Epithelial cell of proximal tubule (primary cell): ENCODE data around the gene GULP1. TPM values are rescaled to one million over a fixed set of nuclear protein-coding genes. Genes with fewer than 3 reads are reported as not detected.
A peak's percentile ranks its signal among the peaks of the same experiment; 100 is the strongest.

Experiments used
- DNase-seq: peaks from one replicate; pipeline ENCODE4 v3.0.0-alpha.2; 2011; ENCODE audit warnings: low read depth
- H3K4me3 ChIP-seq: 2 replicates; pipeline ENCODE4 v1.5.1; 2011; ENCODE audit warnings: low read depth, mild to moderate bottlenecking, low read length
- total RNA-seq: library from RNA; depleted of rRNA; stranded (reverse); fragments of >200 nt; gene quantifications from 2 replicates; pipeline ENCODE4 v1.2.3, GENCODE V29; 2015
- TF ChIP-seq, protein P1 (sequence below): conservative IDR thresholded peaks from 2 replicates; pipeline ENCODE4 v1.5.1; 2012; ENCODE audit warnings: low read depth, mild to moderate bottlenecking, low read length

GULP1 gene
- total RNA-seq, 1 donor from 2014 or later, result 66.1 TPM

DNA sequence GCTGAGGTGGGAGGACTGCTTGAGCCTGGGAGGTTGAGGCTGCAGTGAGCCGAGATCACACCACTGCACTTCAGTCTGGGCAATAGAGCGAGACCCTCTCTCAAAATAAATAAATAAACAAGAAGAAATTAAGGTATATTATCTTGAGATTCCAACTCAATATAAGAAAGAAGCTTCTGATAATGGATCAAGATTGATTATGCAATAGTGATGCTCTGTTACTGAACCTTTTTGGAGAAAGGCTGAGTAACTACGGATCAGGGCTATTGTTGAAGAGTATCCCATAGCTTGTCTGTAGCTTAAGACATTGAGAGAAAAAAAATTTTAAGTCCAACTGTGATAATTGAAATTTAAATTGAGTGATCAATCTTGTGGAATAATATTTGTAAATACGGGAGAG lies 17.7 kb downstream of the GULP1 start:
- no peak overlapping the region for H3K4me3 ChIP-seq
- TF ChIP-seq, protein P1, sequence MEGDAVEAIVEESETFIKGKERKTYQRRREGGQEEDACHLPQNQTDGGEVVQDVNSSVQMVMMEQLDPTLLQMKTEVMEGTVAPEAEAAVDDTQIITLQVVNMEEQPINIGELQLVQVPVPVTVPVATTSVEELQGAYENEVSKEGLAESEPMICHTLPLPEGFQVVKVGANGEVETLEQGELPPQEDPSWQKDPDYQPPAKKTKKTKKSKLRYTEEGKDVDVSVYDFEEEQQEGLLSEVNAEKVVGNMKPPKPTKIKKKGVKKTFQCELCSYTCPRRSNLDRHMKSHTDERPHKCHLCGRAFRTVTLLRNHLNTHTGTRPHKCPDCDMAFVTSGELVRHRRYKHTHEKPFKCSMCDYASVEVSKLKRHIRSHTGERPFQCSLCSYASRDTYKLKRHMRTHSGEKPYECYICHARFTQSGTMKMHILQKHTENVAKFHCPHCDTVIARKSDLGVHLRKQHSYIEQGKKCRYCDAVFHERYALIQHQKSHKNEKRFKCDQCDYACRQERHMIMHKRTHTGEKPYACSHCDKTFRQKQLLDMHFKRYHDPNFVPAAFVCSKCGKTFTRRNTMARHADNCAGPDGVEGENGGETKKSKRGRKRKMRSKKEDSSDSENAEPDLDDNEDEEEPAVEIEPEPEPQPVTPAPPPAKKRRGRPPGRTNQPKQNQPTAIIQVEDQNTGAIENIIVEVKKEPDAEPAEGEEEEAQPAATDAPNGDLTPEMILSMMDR, result no peak
- DNase-seq, result no peak

DNA sequence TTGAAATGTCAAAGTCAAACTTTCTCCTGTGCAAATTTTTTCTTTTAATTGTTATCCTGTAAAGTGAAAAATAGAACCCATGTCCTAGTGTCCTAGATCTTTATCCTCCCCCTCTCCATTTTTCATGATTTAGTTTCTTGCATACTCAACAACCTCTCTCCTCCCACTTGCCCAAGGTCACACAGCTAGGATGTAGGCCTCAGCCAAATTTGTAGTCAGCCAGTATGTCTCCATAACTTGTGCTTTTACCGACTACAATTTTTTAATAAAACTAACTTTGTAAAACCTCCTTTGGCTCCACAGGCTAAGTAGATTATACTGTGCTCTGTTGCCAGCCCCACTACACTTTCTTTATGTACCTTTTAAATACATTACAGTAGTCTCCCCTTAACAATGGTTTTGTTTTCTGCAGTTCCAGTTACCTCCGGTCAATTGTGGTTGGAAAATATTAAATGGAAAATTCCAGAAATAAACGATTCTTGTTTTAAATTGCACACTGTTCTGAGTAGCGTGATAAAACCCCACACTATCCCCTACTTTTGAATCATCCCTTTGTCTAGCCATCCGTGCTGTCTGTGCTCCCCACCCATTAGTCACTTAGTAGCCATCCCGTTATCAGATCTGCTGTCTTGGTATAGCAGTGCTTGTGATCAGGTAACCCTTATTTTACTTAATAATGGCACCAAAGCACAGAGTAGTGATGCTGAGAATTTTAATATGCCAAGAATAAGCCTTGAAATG lies 22.8 kb downstream of the GULP1 start:
- H3K4me3 ChIP-seq, result no peak overlapping the region
- TF ChIP-seq, protein P1, result no peak
- no peak for DNase-seq

DNA sequence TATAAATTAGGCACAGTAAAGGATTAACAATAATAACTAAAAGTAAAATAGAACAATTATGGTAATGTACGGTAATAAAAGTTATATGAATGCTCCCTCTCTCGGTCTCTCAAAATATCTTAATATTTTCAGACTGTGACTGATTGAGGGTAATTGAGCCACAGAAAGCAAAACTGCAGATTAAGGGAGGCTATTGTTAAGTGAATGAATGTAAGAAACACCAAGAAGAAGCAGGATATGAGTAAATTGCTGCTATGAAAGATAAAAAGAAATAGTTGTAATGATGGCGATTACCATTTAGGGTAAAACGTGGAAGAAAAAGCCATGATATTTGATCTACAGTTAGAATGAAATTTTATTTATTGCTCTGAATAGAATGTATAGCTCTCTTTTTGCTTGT lies 24.1 kb downstream of the GULP1 start:
- TF ChIP-seq, protein P1, result no peak
- DNase-seq, result no peak
- no peak overlapping the region for H3K4me3 ChIP-seq

DNA sequence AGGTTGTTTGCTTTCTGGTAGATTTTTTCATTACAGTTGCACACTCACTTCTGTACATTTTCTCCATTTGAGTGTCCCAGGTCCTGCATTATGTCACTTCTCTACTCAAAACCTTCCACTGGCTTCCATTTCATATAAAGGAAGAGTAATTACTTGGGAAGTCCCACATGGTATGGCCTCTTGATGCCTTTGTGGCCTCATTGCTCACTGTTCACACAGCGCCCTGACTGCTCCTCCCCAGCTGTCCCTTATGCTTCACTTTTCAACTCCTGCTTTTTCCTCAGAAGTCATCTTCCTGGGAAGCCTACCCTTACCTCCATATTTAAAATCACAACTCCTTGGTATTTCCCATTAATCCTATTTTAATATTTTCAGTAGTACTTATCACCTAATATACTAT lies 24.7 kb downstream of the GULP1 start:
- DNase-seq, result no peak

DNA sequence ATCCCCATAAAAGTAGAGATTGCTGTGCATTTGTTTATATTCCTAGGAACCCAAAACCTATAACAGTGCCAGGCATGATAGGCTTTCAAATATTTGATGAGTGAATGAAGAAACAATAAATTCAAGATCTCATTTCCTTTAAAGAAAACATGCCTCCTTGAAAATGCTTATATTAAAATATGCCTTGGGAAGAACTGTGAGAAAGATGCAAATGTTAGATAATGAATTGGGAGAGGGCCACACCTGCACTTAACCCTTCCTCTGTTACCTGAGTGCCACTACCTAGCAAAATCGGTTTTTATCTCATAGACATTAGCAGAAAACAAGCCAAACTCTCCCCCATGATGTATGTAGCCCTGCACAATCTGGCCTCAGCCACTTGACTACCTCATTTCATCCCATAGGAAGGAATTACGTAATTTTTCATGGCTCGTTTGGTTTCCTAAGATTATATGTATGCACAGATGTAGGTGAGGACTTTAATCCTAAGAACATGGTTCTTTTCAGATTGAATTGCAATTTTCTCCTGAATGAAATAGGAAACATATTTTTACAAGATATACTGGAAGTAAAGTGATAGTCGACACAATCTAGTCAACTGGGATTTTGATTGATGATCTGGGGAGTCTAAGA lies 25.2 kb downstream of the GULP1 start:
- TF ChIP-seq, protein P1, result no peak

More for the DNA sequence above, 24.7 kb downstream of the GULP1 start:
- TF ChIP-seq, protein P1, result no peak
- no peak overlapping the region for H3K4me3 ChIP-seq

DNA sequence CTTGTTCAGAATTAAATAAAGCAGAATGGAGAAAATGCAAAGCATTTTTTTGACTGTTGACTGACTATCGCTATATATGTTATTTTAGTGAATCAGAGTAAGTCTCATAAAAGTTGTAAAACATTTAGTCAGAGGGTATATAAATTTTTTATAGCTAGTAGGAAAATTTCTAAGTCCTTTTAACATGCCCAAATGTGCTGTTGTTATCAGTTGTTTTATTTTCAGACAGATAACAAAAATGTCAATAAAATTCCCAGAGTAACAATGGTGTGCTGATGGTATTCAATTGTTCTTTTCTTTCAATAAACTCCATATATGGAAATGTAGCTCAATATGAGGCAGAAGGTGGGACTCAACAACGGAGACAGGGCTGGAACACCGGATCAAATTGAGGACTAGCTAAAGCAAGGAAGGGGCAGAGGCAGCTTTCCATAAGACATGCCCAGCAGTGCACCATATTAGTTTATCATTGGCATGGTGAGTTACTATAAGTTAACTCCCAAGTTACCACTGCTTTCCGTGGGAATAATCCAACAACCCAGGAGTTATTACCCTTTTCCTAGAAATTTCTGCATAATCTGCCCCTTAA lies 26.6 kb downstream of the GULP1 start:
- no peak overlapping the region for H3K4me3 ChIP-seq
- no peak for DNase-seq
- TF ChIP-seq, protein P1, result no peak

More for the DNA sequence above, 25.2 kb downstream of the GULP1 start:
- H3K4me3 ChIP-seq, result no peak overlapping the region
- DNase-seq, result no peak

DNA sequence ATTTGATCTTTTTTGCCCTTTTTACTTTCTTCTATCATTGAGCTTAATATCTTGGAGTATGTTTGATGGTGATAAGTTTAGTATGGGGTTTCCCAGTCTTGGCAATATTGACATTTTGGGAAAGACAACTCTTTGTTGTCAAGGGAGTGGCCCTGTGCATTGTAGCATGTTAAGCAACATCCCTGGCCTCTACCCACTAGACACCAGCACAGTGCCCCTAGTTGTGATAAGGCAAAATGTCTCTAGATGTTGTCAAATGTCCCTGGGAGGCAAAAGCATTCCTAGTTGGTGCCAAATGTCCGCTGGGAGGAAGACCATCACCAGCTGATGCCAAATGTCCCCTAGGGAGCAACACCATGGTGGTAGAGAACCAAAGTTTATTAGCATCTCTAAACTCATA lies 28.2 kb downstream of the GULP1 start:
- H3K4me3 ChIP-seq, result no peak overlapping the region
- TF ChIP-seq, protein P1, result peak; percentile 32
- DNase-seq, result no peak
